HG02852 (cell line): ENCODE measurements around the gene FOCAD.
A peak's percentile ranks its signal among the peaks of the same experiment; 100 is the strongest.

Source experiments
- ATAC-seq: cut with Tn5 transposase; IDR thresholded peaks from one replicate; pipeline ENCODE4 v1.9.1; 2021; ENCODE audit warnings: mild to moderate bottlenecking, moderate library complexity; ENCODE audit not compliant: unreplicated experiment

FOCAD gene

DNA sequence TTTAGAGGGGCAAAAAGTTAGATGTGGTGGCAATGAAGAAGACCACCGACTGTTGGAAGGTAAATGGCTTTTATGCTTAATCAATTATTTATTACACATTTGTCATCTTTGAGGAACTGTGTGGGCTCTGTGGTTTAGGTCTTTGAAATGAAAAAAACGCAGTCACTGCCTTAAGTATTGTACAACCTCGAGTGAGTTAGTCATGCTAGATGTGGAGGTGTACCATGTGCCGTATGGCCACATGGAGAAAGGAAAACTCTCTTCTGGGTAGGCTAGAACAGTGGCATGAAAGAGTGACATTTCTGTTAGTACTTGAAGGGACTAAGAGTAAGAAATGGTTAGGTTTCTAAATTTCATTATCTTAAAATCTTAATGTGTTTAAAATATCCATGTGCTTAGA is 181.3 kb downstream of the FOCAD start:
- ATAC-seq: no peak

DNA sequence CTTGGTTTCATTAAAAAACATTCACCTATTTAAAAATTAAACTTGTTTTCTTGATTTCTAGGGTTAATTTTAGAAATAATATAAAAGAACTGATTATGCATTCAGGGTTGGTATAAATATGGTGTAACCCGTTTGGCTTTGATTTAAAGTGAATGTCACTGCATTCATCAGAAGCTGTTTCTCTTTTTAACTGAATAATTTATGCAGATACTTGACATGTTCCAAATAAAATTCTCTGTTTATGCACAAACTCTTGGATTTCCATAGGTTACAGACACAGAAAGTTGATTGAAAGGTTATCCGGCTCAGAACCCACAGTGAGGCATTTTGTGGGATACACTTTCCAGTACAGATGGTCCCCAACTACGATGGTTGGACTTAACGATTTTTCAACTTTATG is 186.1 kb downstream of the FOCAD start:
- no peak for ATAC-seq

DNA sequence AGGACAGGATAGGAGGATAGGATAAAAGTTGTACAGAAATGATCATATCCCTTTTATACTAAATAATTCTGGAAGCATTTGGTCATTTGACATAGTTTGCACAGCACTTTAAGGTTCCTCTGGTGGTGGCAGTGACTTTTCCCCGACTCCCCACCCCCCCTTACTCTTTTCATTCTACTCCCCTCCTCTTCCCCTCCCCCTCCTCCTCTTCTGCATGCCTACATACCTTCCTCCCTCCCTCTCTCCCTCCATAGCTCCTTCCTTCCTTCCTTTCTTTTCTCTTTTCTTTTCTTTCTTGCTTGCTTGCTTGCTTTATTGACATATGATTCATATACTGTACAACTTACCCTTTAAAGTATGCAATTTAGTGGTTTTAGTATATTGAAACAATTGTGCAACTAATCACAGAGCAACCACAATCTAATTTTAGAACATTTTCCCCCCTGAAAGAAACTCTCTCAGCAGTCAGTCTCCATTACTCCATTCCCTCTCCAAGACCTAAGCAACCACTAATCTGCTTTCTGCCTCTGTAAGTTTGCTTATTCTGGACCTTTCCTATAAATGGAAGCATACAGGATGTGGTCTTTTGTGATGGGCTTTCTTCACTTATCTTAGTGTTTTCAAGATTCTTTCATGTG is 188.4 kb downstream of the FOCAD start:
- ATAC-seq: no peak

DNA sequence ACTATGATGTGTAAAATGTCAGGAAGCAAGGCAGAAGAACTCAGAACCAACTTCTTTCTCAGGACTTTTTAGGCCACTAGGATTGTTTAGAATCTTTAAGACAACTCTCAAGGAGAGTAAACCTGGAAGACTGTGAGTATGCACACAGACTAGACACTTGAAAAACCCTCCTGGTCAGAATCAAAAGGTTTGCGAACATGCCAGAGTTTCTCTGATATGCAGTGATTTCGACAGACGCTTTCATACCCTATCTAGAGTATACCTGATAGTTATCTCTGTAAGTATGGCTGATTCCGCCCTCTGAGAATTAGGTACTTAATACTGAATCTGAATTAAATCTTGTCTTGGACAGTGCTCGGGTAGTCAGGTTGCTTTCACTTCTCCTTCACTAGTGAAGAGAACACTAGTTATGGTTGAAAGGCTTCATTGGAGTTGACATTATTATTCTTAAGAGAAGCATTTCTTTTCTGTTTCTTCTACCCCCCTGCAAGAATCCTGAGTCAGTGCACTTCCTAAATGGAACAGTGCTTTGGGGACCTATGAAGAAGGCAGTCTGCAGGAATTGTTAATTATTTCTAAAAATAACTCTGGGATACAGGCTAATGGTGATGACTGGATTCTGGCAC is 189.3 kb downstream of the FOCAD start:
- no peak for ATAC-seq

DNA sequence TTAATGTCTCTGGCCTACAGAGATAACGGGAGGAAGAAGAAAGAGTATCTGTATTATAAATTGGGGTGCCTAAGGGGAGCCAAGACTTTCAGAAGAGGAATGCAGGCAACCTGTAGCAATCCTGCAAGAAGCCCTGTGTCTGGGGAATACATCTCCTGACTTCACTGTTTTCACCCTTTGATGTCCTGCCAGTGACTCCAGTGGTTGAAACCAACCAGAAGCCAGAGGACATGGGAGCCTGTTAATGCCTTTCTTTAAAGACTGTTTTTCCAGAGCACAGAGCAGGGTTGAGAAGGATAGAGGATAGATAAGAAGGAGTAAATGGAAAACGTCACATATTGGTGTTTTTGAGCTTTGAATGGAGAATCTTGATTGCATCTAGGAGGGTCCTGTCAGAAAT is 196.2 kb downstream of the FOCAD start:
- ATAC-seq: no peak

DNA sequence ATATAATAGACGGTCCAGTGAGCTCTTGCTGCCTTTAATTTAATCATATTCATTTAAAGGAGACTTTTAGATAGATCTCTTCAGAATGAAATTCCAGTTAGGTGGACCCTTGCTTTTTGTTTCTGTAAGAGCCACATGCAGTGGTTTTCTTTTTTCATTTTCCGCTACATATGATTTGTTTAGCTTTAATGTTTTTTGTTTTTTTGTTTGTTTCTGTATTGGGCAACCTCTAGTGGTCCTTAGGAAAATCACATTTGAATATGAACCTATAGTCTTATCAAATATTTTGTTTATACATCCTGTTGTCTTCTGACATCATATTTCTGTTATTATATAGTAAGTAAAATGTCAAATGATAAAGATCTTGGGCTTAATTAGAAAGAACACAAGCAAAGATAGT is 196.6 kb downstream of the FOCAD start:
- no peak for ATAC-seq

DNA sequence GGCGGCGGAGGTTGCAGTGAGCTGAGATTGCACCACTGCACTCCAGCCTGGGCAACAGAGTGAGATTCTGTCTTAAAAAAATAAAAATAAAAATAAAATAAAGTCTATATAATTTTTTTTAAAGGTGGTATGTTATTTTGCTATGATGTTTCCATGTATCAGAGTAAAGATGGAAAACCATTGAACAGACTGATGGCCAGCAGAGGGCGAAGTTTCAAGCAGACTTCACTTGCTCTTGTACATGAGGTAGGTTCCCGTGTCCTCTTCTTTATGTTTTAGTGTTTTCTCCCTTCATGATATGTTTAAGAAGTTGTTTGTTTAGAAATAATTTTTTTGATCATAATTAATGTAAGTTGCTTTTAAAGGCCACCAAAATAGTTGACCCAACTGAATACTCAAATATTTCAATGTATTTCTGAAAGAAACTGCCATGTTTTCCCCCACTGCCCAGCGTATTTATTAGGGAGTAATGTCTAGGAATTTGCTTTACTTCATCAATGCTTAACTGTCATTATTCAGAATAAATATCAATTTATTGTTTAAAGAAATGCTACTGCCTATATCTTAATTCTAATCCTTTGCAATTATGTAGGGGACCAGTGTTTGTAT is 201.0 kb downstream of the FOCAD start:
- no peak for ATAC-seq

DNA sequence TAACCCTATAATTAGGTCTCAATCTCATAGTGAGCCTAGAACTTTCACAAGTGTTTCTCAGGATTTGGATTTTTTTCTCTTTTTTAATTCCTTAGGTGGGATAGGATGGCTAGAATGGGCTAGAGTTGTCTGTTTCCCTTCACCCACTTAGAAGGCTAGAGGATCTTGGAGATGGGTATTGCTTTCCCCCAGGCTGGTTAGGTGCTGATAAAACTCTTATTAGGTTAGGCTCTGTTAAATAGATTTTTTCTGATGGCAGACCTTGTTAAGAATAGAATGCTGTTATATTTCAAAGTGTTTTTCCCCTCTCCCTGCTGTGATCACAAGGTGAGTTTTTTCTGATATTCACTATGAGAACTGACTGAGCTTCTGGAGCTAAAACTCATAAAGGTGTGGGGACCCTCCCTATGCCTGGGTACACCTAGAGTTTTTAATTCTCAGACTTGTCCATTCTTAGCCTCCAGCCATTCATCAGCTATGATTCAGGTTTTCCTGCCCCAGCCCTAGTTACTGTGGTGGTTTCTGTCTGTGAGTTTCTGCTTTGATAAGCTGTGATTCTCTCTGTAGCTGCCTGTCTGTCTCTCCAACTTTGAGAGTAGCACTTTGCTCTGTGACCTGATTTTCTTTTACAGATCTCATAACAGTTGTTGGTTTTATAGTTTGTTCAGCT is 215.0 kb downstream of the FOCAD start:
- no peak for ATAC-seq

DNA sequence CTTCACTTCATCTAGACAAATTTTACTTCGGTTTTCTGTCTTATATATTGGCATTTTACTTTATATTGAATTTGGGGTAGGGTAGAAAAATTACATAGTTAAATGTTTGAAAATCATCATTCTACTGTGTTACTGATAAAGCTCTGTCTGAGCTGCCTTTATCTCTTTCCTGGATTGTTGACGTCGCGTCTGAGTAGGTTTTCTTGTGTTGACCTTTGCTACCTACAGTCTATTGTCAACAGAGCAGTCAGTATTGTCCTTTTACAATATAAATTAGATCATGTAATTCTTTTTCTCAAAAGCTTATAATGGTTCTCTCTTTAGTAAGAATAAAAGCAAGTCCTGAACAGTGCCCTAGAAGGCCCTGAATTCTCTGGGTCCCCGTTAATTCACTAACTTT is 219.2 kb downstream of the FOCAD start:
- ATAC-seq: no peak

DNA sequence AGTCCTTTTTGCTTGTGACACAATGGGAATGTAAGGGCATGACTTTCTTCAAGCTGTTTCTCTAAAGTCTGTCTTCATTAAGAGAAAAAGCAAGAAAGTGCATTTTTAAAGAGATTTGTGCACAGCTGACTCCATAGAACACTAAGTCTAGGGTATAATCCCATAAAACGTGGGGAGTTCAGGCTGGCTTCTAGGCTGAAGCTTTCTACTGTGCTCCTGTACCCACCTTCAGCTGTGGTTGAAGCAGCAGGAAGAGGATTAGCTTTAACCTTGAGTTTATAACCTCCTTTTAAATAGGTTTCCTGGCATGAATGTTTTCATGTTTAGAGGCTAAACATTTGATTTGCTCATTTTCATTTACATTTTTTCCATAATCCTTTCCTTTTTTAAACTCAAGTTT is 220.9 kb downstream of the FOCAD start:
- no peak for ATAC-seq

DNA sequence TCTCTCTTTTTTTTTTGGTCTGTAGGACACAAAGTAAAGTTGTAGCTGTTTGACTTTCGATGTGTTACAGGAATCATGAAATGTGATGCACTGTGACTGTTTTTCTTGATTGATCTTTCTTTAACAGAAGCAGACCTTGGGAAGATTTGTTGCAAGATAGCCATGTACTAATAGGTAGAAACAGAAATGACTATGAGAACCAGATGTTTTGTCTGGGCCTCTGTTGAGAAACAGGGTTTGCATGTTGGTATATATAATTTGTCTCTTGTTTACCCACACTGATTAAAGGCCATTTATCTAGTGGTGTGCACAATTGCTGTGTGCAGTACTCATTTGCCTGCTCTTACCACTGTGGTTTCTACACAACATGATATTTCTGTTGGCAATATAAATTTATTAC is 222.3 kb downstream of the FOCAD start:
- no peak for ATAC-seq

DNA sequence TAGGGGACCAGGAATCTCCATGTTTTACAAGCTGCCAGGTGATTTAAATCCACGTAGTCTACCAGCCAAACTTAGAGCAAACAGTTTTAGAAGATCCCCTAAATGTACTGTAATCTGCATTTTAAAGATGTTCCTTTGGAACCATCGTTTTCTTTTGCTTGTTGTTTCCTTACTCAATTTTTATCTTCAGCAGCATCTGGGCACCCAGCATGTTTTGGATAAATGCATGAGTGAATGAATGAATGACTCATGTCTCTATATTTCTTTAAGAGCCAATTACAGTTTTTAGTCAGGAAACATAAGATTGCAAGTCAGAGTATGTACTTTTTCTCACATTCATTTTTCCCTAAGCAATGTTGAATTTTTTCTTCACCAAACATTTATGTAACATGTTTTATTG is 224.4 kb downstream of the FOCAD start:
- ATAC-seq: no peak

DNA sequence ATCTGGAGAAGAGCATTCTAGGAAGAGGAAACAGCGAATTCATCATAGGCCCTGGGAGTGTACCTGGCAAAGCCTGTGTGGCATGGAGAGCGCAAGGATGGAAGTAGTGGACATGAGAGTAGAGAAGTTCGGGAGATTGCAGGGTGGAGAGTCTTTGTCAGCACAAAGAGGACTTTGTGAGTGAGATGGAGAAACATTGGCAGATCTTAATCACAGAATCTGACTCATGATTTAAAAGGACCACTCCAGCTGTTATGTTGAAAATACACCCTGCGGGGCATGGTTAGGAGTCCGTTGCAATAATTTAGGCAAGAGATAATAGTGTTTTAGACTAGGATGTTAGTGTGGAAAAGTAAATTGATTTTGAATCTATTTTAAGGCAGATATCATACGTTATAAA is 230.5 kb downstream of the FOCAD start:
- ATAC-seq: no peak

DNA sequence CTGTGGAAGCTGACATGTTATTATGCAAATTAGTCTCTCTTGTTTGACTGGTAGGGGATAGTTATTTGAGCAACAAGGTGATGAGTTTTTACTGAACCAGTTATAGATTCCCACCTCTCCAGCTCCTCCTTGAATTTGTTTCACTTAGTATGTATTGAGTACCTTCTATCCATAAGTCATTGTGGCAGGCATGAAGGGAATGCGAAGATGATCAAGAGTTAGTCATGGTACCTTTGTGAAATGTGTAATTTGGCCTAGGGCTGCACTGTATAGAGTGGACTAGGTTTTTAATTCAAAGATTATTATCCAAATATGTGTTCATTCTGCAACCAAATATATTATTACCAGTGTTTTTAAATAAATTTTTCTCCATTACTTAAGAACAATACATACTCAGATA is 237.3 kb downstream of the FOCAD start:
- ATAC-seq: no peak

DNA sequence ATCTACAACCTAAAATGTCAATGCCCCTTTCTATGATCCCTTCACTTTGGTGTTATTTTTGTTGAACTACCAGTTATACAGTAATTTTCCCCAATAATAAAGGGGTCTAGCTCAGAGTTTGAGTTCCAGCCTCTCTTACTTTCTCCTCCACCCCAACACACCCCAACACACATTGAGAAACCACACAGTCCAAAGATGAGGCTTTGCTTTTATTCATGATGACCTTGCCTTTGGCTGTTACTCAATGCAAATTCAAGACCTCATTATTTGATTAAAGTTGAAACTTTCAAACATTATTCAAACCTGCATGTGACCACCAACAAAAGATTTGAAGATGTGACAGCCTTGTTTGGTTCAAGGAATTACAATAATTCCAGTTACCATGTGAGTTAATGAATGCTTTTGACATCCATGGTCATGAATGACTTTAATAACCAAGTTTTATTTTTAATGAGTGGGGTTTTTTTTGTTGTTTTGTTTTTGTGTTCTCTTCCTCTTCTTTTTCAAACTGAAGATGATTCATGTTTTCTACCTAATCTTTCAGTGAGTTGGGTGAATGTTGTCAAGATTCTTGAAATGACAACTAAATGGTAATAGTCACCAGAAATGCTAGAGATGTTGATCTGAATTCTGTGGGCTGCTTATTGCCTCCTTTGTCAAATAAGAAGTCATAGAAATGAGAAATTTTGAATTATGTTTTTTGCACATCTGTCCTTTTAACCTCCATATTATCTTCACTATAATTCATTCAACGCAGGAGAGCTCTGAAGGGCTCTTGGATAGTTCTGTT is 241.4 kb downstream of the FOCAD start:
- no peak for ATAC-seq

DNA sequence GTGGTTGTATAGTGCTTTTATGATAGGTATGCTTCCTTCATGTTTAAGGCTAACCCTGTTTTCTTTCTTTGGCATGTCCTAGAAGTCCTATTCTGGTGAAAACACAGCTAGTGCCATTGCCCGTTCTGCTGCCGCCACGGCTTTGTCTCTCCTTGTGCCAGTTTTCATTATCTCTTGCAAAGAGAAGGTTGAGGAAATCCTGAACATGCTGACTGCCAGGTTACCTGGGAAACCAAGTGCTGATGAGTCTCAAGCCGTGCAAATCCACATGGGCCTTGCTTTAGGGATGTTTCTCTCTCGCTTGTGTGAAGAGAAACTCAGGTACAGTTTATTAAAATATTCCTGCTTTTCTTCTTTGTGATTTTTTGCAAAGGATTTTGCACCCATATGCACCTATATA is 245.2 kb downstream of the FOCAD start:
- no peak for ATAC-seq

DNA sequence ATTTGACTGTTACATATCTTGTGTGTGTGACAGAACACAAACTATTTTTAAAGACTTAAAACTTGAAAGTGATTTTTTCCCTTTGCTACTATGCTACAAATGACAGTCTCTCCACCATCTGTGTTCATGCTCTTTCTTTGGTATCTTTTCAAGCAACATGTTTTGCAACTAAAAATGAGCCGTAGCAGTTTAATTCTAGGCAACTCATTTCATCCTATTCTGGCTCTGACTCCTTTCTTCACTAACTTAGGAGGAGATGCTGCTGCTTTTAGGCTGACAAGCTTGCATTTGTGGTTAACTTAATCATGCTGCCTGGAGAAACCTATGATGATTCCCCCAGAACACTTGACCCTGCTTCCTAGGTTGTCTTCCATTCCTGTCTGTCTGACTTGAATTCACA is 246.8 kb downstream of the FOCAD start:
- ATAC-seq: no peak

DNA sequence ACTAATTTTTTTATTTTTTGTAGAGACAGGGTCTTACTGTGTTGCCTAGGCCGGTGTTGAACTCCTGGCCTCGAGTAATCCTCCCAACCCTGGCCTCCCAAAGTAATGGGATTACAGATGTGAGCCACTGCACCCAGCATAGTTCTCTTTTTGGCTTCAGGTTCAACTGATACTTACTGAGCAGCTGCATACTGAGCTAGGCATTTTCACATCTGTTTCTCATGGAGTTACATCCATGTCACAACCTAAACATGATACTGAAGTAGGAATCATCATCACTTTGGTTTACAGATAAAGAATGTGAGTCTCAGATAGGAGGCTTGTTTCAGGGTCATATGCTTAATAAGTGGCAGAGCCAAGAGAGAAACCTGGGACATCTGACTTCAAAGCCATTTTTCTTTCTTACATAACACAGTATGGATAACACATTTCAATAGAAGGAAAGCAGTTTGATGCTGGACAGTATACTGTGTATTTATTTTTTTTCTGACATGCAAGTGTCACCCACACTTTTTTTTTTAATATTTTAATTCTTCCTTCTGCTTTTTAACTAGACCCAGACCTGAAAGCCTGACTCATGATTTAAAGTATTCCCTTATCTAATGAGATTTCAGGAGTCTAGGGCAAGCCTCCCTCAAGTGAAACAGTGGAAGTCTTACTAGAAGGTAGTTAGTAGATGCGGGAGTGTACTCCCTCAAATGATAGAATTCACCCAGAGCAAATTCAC is 256.6 kb downstream of the FOCAD start:
- peak; percentile 35 for ATAC-seq

DNA sequence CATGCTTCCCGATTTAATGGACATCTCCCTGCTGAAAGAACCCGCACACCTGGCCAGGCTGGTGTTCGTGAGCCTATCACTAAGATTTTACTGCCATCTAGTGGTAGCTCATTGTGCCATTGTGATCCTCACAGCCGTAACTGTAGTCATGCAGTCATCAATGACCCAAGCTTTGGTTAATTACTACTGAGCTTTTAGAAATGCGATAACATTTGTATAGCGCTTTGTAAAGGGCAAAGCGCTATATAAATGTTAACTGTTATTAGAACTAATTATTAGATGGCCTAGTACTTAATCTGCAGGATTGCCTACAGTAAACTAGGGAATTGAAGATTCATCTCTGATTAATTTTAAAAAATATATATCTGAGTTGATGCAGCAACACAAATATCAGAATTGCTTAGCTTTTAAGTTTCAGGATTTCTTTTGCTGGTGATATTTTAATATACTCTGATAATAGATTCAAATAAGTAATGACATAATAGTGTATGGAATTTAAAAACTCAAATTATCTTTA is 257.2 kb downstream of the FOCAD start:
- peak; percentile 98 for ATAC-seq

DNA sequence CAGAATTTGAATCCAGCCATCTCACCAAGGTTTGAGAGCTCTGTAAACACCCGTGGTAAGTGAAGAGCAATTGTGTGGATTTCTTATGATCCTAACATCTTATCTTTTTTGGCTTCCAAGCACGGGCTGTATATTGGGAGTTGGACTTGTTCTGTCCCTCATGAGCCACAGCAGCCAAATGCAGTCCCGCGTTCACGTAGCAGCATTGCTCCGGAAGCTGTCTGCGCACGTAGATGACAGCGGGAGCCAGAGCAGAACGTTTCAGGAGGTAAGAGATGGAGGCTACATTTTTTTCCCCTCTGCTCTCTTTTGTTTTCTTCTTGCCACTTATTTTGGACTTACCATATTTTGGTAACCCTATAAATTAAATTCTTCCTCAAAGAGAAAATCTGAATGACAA is 260.4 kb downstream of the FOCAD start:
- no peak for ATAC-seq
